Left lung (tissue), 10 donors: Measurements from ENCODE around the gene NISCH. TPM values are rescaled to one million over a fixed set of nuclear protein-coding genes. Genes with fewer than 3 reads are reported as not detected.
A peak's percentile ranks its signal among the peaks of the same experiment; 100 is the strongest.

Experiments
- ATAC-seq: fragments of 200-7000 bp; cut with Tn5 transposase; one replicate; pipeline ENCODE4 v1.9.1; 2020; ENCODE audit warnings: moderate library complexity
- DNase-seq, 4 donors: peaks; one replicate each; pipeline ENCODE4 v3.0.0-alpha.2; 2013 to 2020
- H3K27ac ChIP-seq, 2 donors: fragments of 200-600 bp; sonication (generic) in 1 of 2; one replicate each; pipeline versions ENCODE4 v1.5.0 to v1.8.0; 2020 to 2021
- H3K27me3 ChIP-seq, 2 donors: fragments of 200-600 bp; sonication (generic) in 1 of 2; one replicate each; pipeline versions ENCODE4 v1.5.0 to v1.8.0; 2020 to 2021
- H3K36me3 ChIP-seq, 2 donors: fragments of 200-600 bp; sonication (generic) in 1 of 2; one replicate each; pipeline versions ENCODE4 v1.5.0 to v1.8.0; 2020 to 2021
- H3K4me1 ChIP-seq, 2 donors: fragments of 200-600 bp; one replicate each; pipeline ENCODE4 v1.8.0; 2021
- H3K4me3 ChIP-seq, 2 donors: fragments of 200-600 bp; sonication (generic) in 1 of 2; one replicate each; pipeline versions ENCODE4 v1.5.0 to v1.8.0; 2020 to 2021; ENCODE audit warnings: mild to moderate bottlenecking in 1 of 2
- H3K9me3 ChIP-seq, 2 donors: fragments of 200-600 bp; sonication (generic) in 1 of 2; one replicate each; pipeline versions ENCODE4 v1.5.0 to v1.8.0; 2020 to 2021
- CTCF ChIP-seq, 2 donors: fragments of 200-600 bp; sonication (generic) in 1 of 2; IDR thresholded peaks; one replicate each; pipeline versions ENCODE4 v1.5.0 to v1.8.0; 2021; ENCODE audit warnings: antibody characterized with exemption in 2 of 2
- intact Hi-C, 2 donors: fragments of 100-400 bp; cut with DNase I; formaldehyde crosslinking; loops; one replicate each; pipeline versions ENCODE4 v1.11.2 to v1.14.2; 2022
- polyA plus RNA-seq, 6 donors: library from polyadenylated mRNA; unstranded; fragments of 120-200 nt; gene quantifications; one replicate each; pipeline ENCODE4 v1.2.1, GENCODE V29; 2013; ENCODE audit not compliant: insufficient read length in 6 of 6
- total RNA-seq, 2 donors: library from RNA; stranded (reverse); fragmentation: NEBNext Ultra II Directional; extraction: Animal tissue kit (Norgen Biotek cat#: 25700); gene quantifications; one replicate each; pipeline ENCODE4 v1.2.1, GENCODE V29; 2021
- donor health status: DM: no; HTN: yes; CAD: no.
- donor health status: DM: no; HTN: no; CAD: no.

NISCH gene
- total and polyA plus RNA-seq, 8 donors, result 72.6 to 178 (median 140) TPM

GRCh38 chr3:52520716-52521487 is 65.5 kb downstream of the NISCH start:
- Histone ChIP-seq H3K4me3 (no peak overlapping the region), H3K27me3 (no peaks in the 10 kb centered on the region), H3K4me1 (peaks cover 14 to 17% of the 10 kb centered on the region in 2 donors), H3K36me3 (peaks cover 0 to 96% of the 10 kb centered on the region in 2 donors), H3K9me3 (no peaks in the 10 kb centered on the region), H3K27ac (no peak overlapping the region)
- TF ChIP-seq CTCF (IDR thresholded peaks at IDR 0.05), result no peak
- ATAC-seq (no peak), DNase-seq (peak in 1 of 4 donors; percentile 58)
- intact Hi-C loops, result no loop called here

- TF ChIP-seq CTCF (IDR thresholded peaks at IDR 0.05), result no peak
These were observed 66.1 kb downstream of the NISCH start for GRCh38 chr3:52521488-52521824.

GRCh38 chr3:52521881-52522650 is 66.7 kb downstream of the NISCH start:
- DNase-seq, result peak in 1 of 4 donors; percentile 73
- Histone ChIP-seq H3K9me3 (no peaks in the 10 kb centered on the region), H3K27ac (no peak overlapping the region), H3K4me1 (peaks cover 24 to 28% of the 10 kb centered on the region in 2 donors), H3K4me3 (no peak overlapping the region), H3K27me3 (no peaks in the 10 kb centered on the region), H3K36me3 (peaks cover 0 to 87% of the 10 kb centered on the region in 2 donors)
- intact Hi-C loops, result no loop called here
- TF ChIP-seq CTCF (IDR thresholded peaks at IDR 0.05), result no peak
- no peak for ATAC-seq

More at GRCh38 chr3:52521488-52521824, 66.1 kb downstream of the NISCH start:
- Histone ChIP-seq H3K27me3 (no peaks in the 10 kb centered on the region), H3K9me3 (no peaks in the 10 kb centered on the region), H3K36me3 (peaks cover 0 to 90% of the 10 kb centered on the region in 2 donors), H3K27ac (no peak overlapping the region), H3K4me3 (no peak overlapping the region), H3K4me1 (peaks cover 19 to 22% of the 10 kb centered on the region in 2 donors)
- DNase-seq (no peak), ATAC-seq (no peak)
- intact Hi-C loops, result no loop called here

- no peaks in the 10 kb centered on the region for H3K9me3 ChIP-seq
- H3K4me1 ChIP-seq, result peaks cover 31 to 35% of the 10 kb centered on the region in 2 donors
- no peak for TF ChIP-seq CTCF (IDR thresholded peaks at IDR 0.05)
- DNase-seq (peak in 1 of 4 donors; percentile 21), ATAC-seq (no peak)
- intact Hi-C loops, result no loop called here
- no peak overlapping the region for H3K4me3 ChIP-seq
- H3K27me3 ChIP-seq, result no peaks in the 10 kb centered on the region
- peaks cover 0 to 87% of the 10 kb centered on the region in 2 donors for H3K36me3 ChIP-seq
- H3K27ac ChIP-seq, result no peak overlapping the region
These were observed 67.3 kb downstream of the NISCH start for GRCh38 chr3:52522651-52523251.
